ENCODE data around the gene FLNC. TPM values are rescaled to one million over a fixed set of nuclear protein-coding genes. Genes with fewer than 3 reads are reported as not detected.

The FLNC gene
- total and polyA plus RNA-seq, 2 experiments from 2014 or later: 74.0 to 304 TPM

- no peaks in the 10 kb centered on the region for H4K20me1 ChIP-seq (ENCODE audit: insufficient read depth)
- H3F3A ChIP-seq (ENCODE audit: insufficient read depth): peaks cover 40% of the 10 kb centered on the region
- peak; percentile 22 for DNase-seq
- peaks cover 18% of the 10 kb centered on the region for H3K79me2 ChIP-seq (ENCODE audit: insufficient read depth)
- no peak overlapping the region for H2AFZ ChIP-seq
- H3K9me2 ChIP-seq (ENCODE audit: insufficient read depth): no peaks in the 10 kb centered on the region
- H3K36me3 ChIP-seq (ENCODE audit: low read depth): peaks cover 9% of the 10 kb centered on the region; the same call in 1 of the 2 replicates
- no peak for TF ChIP-seq EZH2phosphoT487 (IDR thresholded peaks at IDR 0.05; ENCODE audit: insufficient read depth, low read depth)
- TF ChIP-seq EZH2 (IDR thresholded peaks at IDR 0.05; ENCODE audit: insufficient read depth, poor library complexity, severe bottlenecking): no peak
- peaks cover 8% of the 10 kb centered on the region; the same call in 1 of the 2 replicates for H3K4me1 ChIP-seq (ENCODE audit: insufficient read depth)
- in situ Hi-C loops (cut with MboI): no loop called here
- H3K4me2 ChIP-seq (ENCODE audit: unreplicated experiment): no peak overlapping the region
- H3K9ac ChIP-seq: no peak overlapping the region
- no peaks in the 10 kb centered on the region for H3K27me3 ChIP-seq (replicated peaks; ENCODE audit: insufficient read depth)
- no peaks in the 10 kb centered on the region for H3K9me3 ChIP-seq (ENCODE audit: low read depth)
- H3K27ac ChIP-seq: peak overlapping the region; percentile 50
- 51 to 59% methylated on average over 10 to 12 of the region's 12 CpGs for WGBS, 2 experiments (ENCODE audit: low coverage in 1 of 2, low lambda C conversion rate in 2 of 2, missing lambda C conversion rate in 2 of 2)
- H3K4me3 ChIP-seq: no peak overlapping the region
Measured at GRCh38 chr7:128859232-128860157, 29.3 kb downstream of the FLNC start.

- Histone ChIP-seq H3K4me3 (no peak overlapping the region), H2AFZ (no peak overlapping the region), H3K79me2 (ENCODE audit: insufficient read depth) (peaks cover 26% of the 10 kb centered on the region), H3K9me2 (ENCODE audit: insufficient read depth) (no peaks in the 10 kb centered on the region), H3K27me3 (replicated peaks; ENCODE audit: insufficient read depth) (no peaks in the 10 kb centered on the region), H4K20me1 (ENCODE audit: insufficient read depth) (no peaks in the 10 kb centered on the region), H3K9ac (no peak overlapping the region), H3K4me2 (ENCODE audit: unreplicated experiment) (no peak overlapping the region), H3K9me3 (ENCODE audit: low read depth) (no peaks in the 10 kb centered on the region), H3F3A (ENCODE audit: insufficient read depth) (peaks cover 39% of the 10 kb centered on the region), H3K36me3 (ENCODE audit: low read depth) (peaks cover 7% of the 10 kb centered on the region; the same call in 1 of the 2 replicates), H3K4me1 (ENCODE audit: insufficient read depth) (peaks cover 8% of the 10 kb centered on the region; the same call in 1 of the 2 replicates), H3K27ac (peak overlapping the region; percentile 50)
- no peak for TF ChIP-seq EZH2 (IDR thresholded peaks at IDR 0.05; ENCODE audit: insufficient read depth, poor library complexity, severe bottlenecking)
- no peak for TF ChIP-seq EZH2phosphoT487 (IDR thresholded peaks at IDR 0.05; ENCODE audit: insufficient read depth, low read depth)
- in situ Hi-C loops (cut with MboI): no loop called here
- 60 to 62% methylated on average over 10 of the region's 10 CpGs for WGBS, 2 experiments (ENCODE audit: low coverage in 1 of 2, low lambda C conversion rate in 2 of 2, missing lambda C conversion rate in 2 of 2)
- peak; percentile 73 for DNase-seq
Measured at GRCh38 chr7:128860158-128861073, 30.2 kb downstream of the FLNC start.

- TF ChIP-seq EZH2phosphoT487 (IDR thresholded peaks at IDR 0.05; ENCODE audit: insufficient read depth, low read depth) (no peak), EZH2 (IDR thresholded peaks at IDR 0.05; ENCODE audit: insufficient read depth, poor library complexity, severe bottlenecking) (no peak)
- Histone ChIP-seq H3K9ac (peak overlapping the region; percentile 93), H4K20me1 (ENCODE audit: insufficient read depth) (no peaks in the 10 kb centered on the region), H3K79me2 (ENCODE audit: insufficient read depth) (peaks cover 28% of the 10 kb centered on the region), H3K4me1 (ENCODE audit: insufficient read depth) (peaks cover 8% of the 10 kb centered on the region; the same call in 1 of the 2 replicates), H2AFZ (peak overlapping the region; percentile 80), H3F3A (ENCODE audit: insufficient read depth) (peaks cover 36% of the 10 kb centered on the region), H3K27ac (peak overlapping the region; percentile 80), H3K27me3 (replicated peaks; ENCODE audit: insufficient read depth) (no peaks in the 10 kb centered on the region), H3K36me3 (ENCODE audit: low read depth) (peaks cover 7% of the 10 kb centered on the region; the same call in 1 of the 2 replicates), H3K4me2 (ENCODE audit: unreplicated experiment) (peak overlapping the region; percentile 79), H3K9me3 (ENCODE audit: low read depth) (no peaks in the 10 kb centered on the region), H3K4me3 (peak overlapping the region; percentile 90), H3K9me2 (ENCODE audit: insufficient read depth) (no peaks in the 10 kb centered on the region)
- 56 to 59% methylated on average over 15 of the region's 15 CpGs for WGBS, 2 experiments (ENCODE audit: low coverage in 1 of 2, low lambda C conversion rate in 2 of 2, missing lambda C conversion rate in 2 of 2)
- DNase-seq: no peak
- in situ Hi-C loops (cut with MboI): no loop called here
Measured at GRCh38 chr7:128861957-128862570, 31.9 kb downstream of the FLNC start.
